Ovary (tissue), 9 donors: ENCODE measurements around the gene GUF1. TPM values are rescaled to one million over a fixed set of nuclear protein-coding genes. Genes with fewer than 3 reads are reported as not detected.

ENCODE experiments used
- DNase-seq, 5 donors: peaks; one replicate each; pipeline ENCODE4 v3.0.0-alpha.2; 2019 to 2020
- H3K27ac ChIP-seq, 2 donors: fragments of 200-600 bp; one replicate each; pipeline versions ENCODE4 v1.5.1 to v1.8.0; 2019 to 2022
- H3K27me3 ChIP-seq: fragments of 200-600 bp; one replicate; pipeline ENCODE4 v1.8.0; 2022
- H3K36me3 ChIP-seq: fragments of 200-600 bp; sonication (generic); one replicate; pipeline ENCODE4 v1.5.1; 2019
- H3K4me1 ChIP-seq: one replicate; pipeline ENCODE4 v1.8.1; 2013; ENCODE audit warnings: mild to moderate bottlenecking, moderate library complexity; ENCODE audit not compliant: insufficient read depth
- H3K4me3 ChIP-seq: fragments of 200-600 bp; sonication (generic); one replicate; pipeline ENCODE4 v1.5.1; 2017
- H3K9me3 ChIP-seq, 2 donors: fragments of 200-600 bp in 1 of 2; sonication (generic) in 1 of 2; one replicate each; pipeline versions ENCODE4 v1.5.1 to v1.8.1; 2013 to 2019; ENCODE audit warnings: mild to moderate bottlenecking in 1 of 2, moderate library complexity in 1 of 2
- CTCF ChIP-seq, 3 donors: fragments of 450-650 bp in 2 of 3; fragments of 200-600 bp in 1 of 3; IDR thresholded peaks; one replicate each; pipeline versions ENCODE4 v1.5.1 to v1.8.0; 2016 to 2022; ENCODE audit warnings: antibody characterized with exemption in 3 of 3, mild to moderate bottlenecking in 1 of 3
- EP300 ChIP-seq: sonication (generic); formaldehyde crosslinking; IDR thresholded peaks from one replicate; pipeline ENCODE4 v1.6.1; 2017; ENCODE audit warnings: antibody characterized with exemption
- POLR2A ChIP-seq: fragments of 450-650 bp; IDR thresholded peaks from one replicate; pipeline ENCODE4 v1.6.1; 2017; ENCODE audit warnings: antibody characterized with exemption, mild to moderate bottlenecking, moderate library complexity
- WGBS, 3 donors: extraction: QIAGEN DNeasy Blood & Tissue Kit in 1 of 3; methylation state at CpG; one replicate each; pipeline versions ENCODE4 v1.1.5 to v1.1.7; 2013 to 2017; 5-methylcytosine and 5-hydroxymethylcytosine counted together
- intact Hi-C, 4 donors: fragments of 100-400 bp; cut with DNase I; formaldehyde crosslinking; loops; one replicate each; pipeline versions ENCODE4 v1.11.0 to v1.15.1; 2022 to 2023
- polyA plus RNA-seq, 2 donors: library from polyadenylated mRNA; stranded (reverse); fragments of 200-250 nt in 1 of 2; fragments of 350-450 nt in 1 of 2; fragmentation: Illumina TruSeq in 1 of 2; extraction: RNeasy Lipid Tissue Mini Kit (QIAGEN cat#74804) in 1 of 2; gene quantifications; one replicate each; pipeline ENCODE4 v1.2.3, GENCODE V29; 2013 to 2014
- total RNA-seq, 7 donors: library from RNA; depleted of rRNA in 2 of 7; stranded (reverse); fragments of >200 nt in 2 of 7; fragmentation: NEBNext Ultra II Directional in 3 of 7; extraction: Animal tissue kit (Norgen Biotek cat#: 25700) in 3 of 7; gene quantifications; one replicate each; pipeline versions ENCODE4 v1.1.0 to v1.2.4, GENCODE V29; 2016 to 2023
- donor health status: DM: no; HTN: no; CAD: no; lungs with moderate emphysema.
- donor health status: DM: no; HTN: no; CAD: no.
- donor health status: Bipolar disorder and iron deficiency.
- donor health status: DM: yes; HTN: yes; CAD: no.
- donor health status: DM: no; HTN: no; CAD: no.
- donor health status: DM: yes; HTN: yes; CAD: no.

Gene GUF1
- total and polyA plus RNA-seq, 9 donors: 7.3 to 20.9 (median 12.7) TPM

- Histone ChIP-seq H3K27ac (no peak overlapping the region), H3K4me1 (no peaks in the 10 kb centered on the region), H3K36me3 (no peaks in the 10 kb centered on the region), H3K9me3 (no peaks in the 10 kb centered on the region), H3K4me3 (no peak overlapping the region), H3K27me3 (no peaks in the 10 kb centered on the region)
- intact Hi-C loops: no loop called here
- TF ChIP-seq EP300 (no peak), POLR2A (no peak), CTCF (IDR thresholded peaks at IDR 0.05) (no peak)
- no peak for DNase-seq
- 48 to 86% (median 70%) methylated on average over 3 of the region's 3 CpGs for WGBS, 3 donors
Observed at GRCh38 chr4:44660396-44660795, 17.8 kb upstream of the GUF1 start.

GRCh38 chr4:44661940-44662622, 16.1 kb upstream of the GUF1 start:
- no peak overlapping the region for H3K4me3 ChIP-seq
- H3K27ac ChIP-seq: no peak overlapping the region
- no peaks in the 10 kb centered on the region for H3K9me3 ChIP-seq
- no peak for TF ChIP-seq POLR2A
- TF ChIP-seq EP300: no peak
- no peak for TF ChIP-seq CTCF (IDR thresholded peaks at IDR 0.05)
- WGBS, 3 donors: 73 to 94% (median 89%) methylated on average over 1 of the region's 1 CpG
- H3K36me3 ChIP-seq: no peaks in the 10 kb centered on the region
- H3K27me3 ChIP-seq: no peaks in the 10 kb centered on the region
- H3K4me1 ChIP-seq: no peaks in the 10 kb centered on the region
- DNase-seq: no peak
- intact Hi-C loops: no loop called here

- no peak for DNase-seq
- TF ChIP-seq POLR2A (no peak), EP300 (no peak), CTCF (IDR thresholded peaks at IDR 0.05) (no peak)
- H3K4me3 ChIP-seq: no peak overlapping the region
- H3K9me3 ChIP-seq: no peaks in the 10 kb centered on the region
- WGBS, 3 donors: 38 to 90% (median 63%) methylated on average over 2 of the region's 2 CpGs
- H3K27ac ChIP-seq: no peak overlapping the region
- H3K27me3 ChIP-seq: no peaks in the 10 kb centered on the region
- intact Hi-C loops: no loop called here
- no peaks in the 10 kb centered on the region for H3K36me3 ChIP-seq
- H3K4me1 ChIP-seq: no peaks in the 10 kb centered on the region
Observed at GRCh38 chr4:44662623-44663005, 15.6 kb upstream of the GUF1 start.

- H3K4me3 ChIP-seq: no peak overlapping the region
- intact Hi-C loops: no loop called here
- no peak for DNase-seq
- WGBS, 3 donors: 87 to 91% (median 90%) methylated on average over 20 of the region's 20 CpGs
- no peaks in the 10 kb centered on the region for H3K27me3 ChIP-seq
- H3K27ac ChIP-seq: no peak overlapping the region
- H3K9me3 ChIP-seq: no peaks in the 10 kb centered on the region
- H3K36me3 ChIP-seq: no peaks in the 10 kb centered on the region
- TF ChIP-seq POLR2A (no peak), CTCF (IDR thresholded peaks at IDR 0.05) (no peak), EP300 (no peak)
- no peaks in the 10 kb centered on the region for H3K4me1 ChIP-seq
Observed at GRCh38 chr4:44663539-44664263, 14.5 kb upstream of the GUF1 start.
